ENCODE measurements around the gene CDH2. TPM values are rescaled to one million over a fixed set of nuclear protein-coding genes. Genes with fewer than 3 reads are reported as not detected.

CDH2 gene
- total and polyA plus RNA-seq, 2 donors (not counting 1 experiment from before 2014, with no cell fraction given): 2.0 to 15.3 TPM

GRCh38 chr18:27942706-27943105, 234.2 kb downstream of the CDH2 start:
- Histone ChIP-seq H3K36me3 (ENCODE audit: control insufficient read depth, insufficient read depth, low read length) (no peaks in the 10 kb centered on the region), H3K27me3 (ENCODE audit: control insufficient read depth, insufficient read depth, low read length) (no peaks in the 10 kb centered on the region), H3K9me3 (ENCODE audit: control insufficient read depth, insufficient read depth, low read depth, low read length) (no peaks in the 10 kb centered on the region), H3K4me2 (ENCODE audit: extremely low read depth, insufficient read depth, low read length) (no peak overlapping the region), H3K27ac (ENCODE audit: insufficient read depth, low read length) (no peak overlapping the region), H3K9ac (ENCODE audit: insufficient read depth, low read length) (no peak overlapping the region), H2AFZ (ENCODE audit: low read length) (no peak overlapping the region), H4K20me1 (ENCODE audit: control insufficient read depth, extremely low read depth, insufficient read depth, low read length) (no peaks in the 10 kb centered on the region), H3K4me1 (ENCODE audit: control insufficient read depth, extremely low read depth, insufficient read depth, low read length) (no peaks in the 10 kb centered on the region), H3K79me2 (ENCODE audit: control insufficient read depth, insufficient read depth, low read length) (no peaks in the 10 kb centered on the region), H3K4me3 (replicated peaks in 1 of 4; ENCODE audit: control extremely low read depth in 1 of 4, insufficient read depth in 1 of 4, low read depth in 3 of 4, low read length in 4 of 4) (no peak overlapping the region)
- peak in 1 of 2 donors; percentile 89 for DNase-seq (ENCODE audit: low read depth in 2 of 2)
- TF ChIP-seq CTCF (conservative IDR thresholded peaks at IDR 0.05 in 1 of 2, IDR thresholded peaks at IDR 0.05 in 1 of 2; ENCODE audit: low read depth in 1 of 2, low read length in 2 of 2) (no peak), EZH2 (IDR thresholded peaks at IDR 0.05; ENCODE audit: low read length, missing control alignments) (no peak)

GRCh38 chr18:27931535-27931934, 245.4 kb downstream of the CDH2 start:
- Histone ChIP-seq H3K79me2 (ENCODE audit: control insufficient read depth, insufficient read depth, low read length) (no peaks in the 10 kb centered on the region), H3K9me3 (ENCODE audit: control insufficient read depth, insufficient read depth, low read depth, low read length) (no peaks in the 10 kb centered on the region), H3K4me2 (ENCODE audit: extremely low read depth, insufficient read depth, low read length) (no peak overlapping the region), H3K4me3 (replicated peaks in 1 of 4; ENCODE audit: control extremely low read depth in 1 of 4, insufficient read depth in 1 of 4, low read depth in 3 of 4, low read length in 4 of 4) (no peak overlapping the region), H2AFZ (ENCODE audit: low read length) (no peak overlapping the region), H3K27me3 (ENCODE audit: control insufficient read depth, insufficient read depth, low read length) (no peaks in the 10 kb centered on the region), H3K4me1 (ENCODE audit: control insufficient read depth, extremely low read depth, insufficient read depth, low read length) (no peaks in the 10 kb centered on the region), H3K27ac (ENCODE audit: insufficient read depth, low read length) (no peak overlapping the region), H3K36me3 (ENCODE audit: control insufficient read depth, insufficient read depth, low read length) (no peaks in the 10 kb centered on the region), H4K20me1 (ENCODE audit: control insufficient read depth, extremely low read depth, insufficient read depth, low read length) (no peaks in the 10 kb centered on the region), H3K9ac (ENCODE audit: insufficient read depth, low read length) (no peak overlapping the region)
- DNase-seq (ENCODE audit: low read depth in 2 of 2): no peak
- TF ChIP-seq EZH2 (IDR thresholded peaks at IDR 0.05; ENCODE audit: low read length, missing control alignments): no peak
- no peak for TF ChIP-seq CTCF (conservative IDR thresholded peaks at IDR 0.05 in 1 of 2, IDR thresholded peaks at IDR 0.05 in 1 of 2; ENCODE audit: low read depth in 1 of 2, low read length in 2 of 2)

GRCh38 chr18:27922780-27923179, 254.2 kb downstream of the CDH2 start:
- H3K79me2 ChIP-seq (ENCODE audit: control insufficient read depth, insufficient read depth, low read length): no peaks in the 10 kb centered on the region

More at GRCh38 chr18:27922780-27923179, 254.2 kb downstream of the CDH2 start:
- Histone ChIP-seq H3K4me3 (replicated peaks in 1 of 4; ENCODE audit: control extremely low read depth in 1 of 4, insufficient read depth in 1 of 4, low read depth in 3 of 4, low read length in 4 of 4) (no peak overlapping the region), H3K27ac (ENCODE audit: insufficient read depth, low read length) (no peak overlapping the region), H3K27me3 (ENCODE audit: control insufficient read depth, insufficient read depth, low read length) (no peaks in the 10 kb centered on the region), H2AFZ (ENCODE audit: low read length) (no peak overlapping the region), H3K9ac (ENCODE audit: insufficient read depth, low read length) (no peak overlapping the region), H3K4me2 (ENCODE audit: extremely low read depth, insufficient read depth, low read length) (no peak overlapping the region), H3K36me3 (ENCODE audit: control insufficient read depth, insufficient read depth, low read length) (no peaks in the 10 kb centered on the region), H4K20me1 (ENCODE audit: control insufficient read depth, extremely low read depth, insufficient read depth, low read length) (no peaks in the 10 kb centered on the region), H3K4me1 (ENCODE audit: control insufficient read depth, extremely low read depth, insufficient read depth, low read length) (no peaks in the 10 kb centered on the region), H3K9me3 (ENCODE audit: control insufficient read depth, insufficient read depth, low read depth, low read length) (no peaks in the 10 kb centered on the region)
- DNase-seq (ENCODE audit: low read depth in 2 of 2): no peak
- TF ChIP-seq EZH2 (IDR thresholded peaks at IDR 0.05; ENCODE audit: low read length, missing control alignments): no peak
- TF ChIP-seq CTCF (conservative IDR thresholded peaks at IDR 0.05 in 1 of 2, IDR thresholded peaks at IDR 0.05 in 1 of 2; ENCODE audit: low read depth in 1 of 2, low read length in 2 of 2): no peak
